HTERT RPE-1 (cell line): Measurements from ENCODE around the gene MAP2K5.

Experiments
- in situ Hi-C: fragments of 300-500 bp; cut with MboI; formaldehyde crosslinking; loops from 4 replicates; pipeline ENCODE4 v1.14.3; 2020; ENCODE audit warnings: low sequenced_read_pairs

MAP2K5 gene

GRCh38 chr15:67717776-67718175 lies 175.3 kb downstream of the MAP2K5 start:
- in situ Hi-C loops = no loop called here

GRCh38 chr15:67719330-67719959 lies 176.9 kb downstream of the MAP2K5 start:
- in situ Hi-C loops = no loop called here

- in situ Hi-C loops = no loop called here
Observed at GRCh38 chr15:67720556-67721175, 178.2 kb downstream of the MAP2K5 start.

GRCh38 chr15:67722030-67722817 lies 179.7 kb downstream of the MAP2K5 start:
- in situ Hi-C loops = no loop called here

GRCh38 chr15:67723294-67724024 lies 181.0 kb downstream of the MAP2K5 start:
- in situ Hi-C loops = no loop called here

- in situ Hi-C loops = no loop called here
Observed at GRCh38 chr15:67724691-67725375, 182.3 kb downstream of the MAP2K5 start.

- in situ Hi-C loops = no loop called here
Observed at GRCh38 chr15:67730135-67730534, 187.6 kb downstream of the MAP2K5 start.

GRCh38 chr15:67731112-67731721 lies 188.7 kb downstream of the MAP2K5 start:
- in situ Hi-C loops = no loop called here

GRCh38 chr15:67732164-67732563 lies 189.7 kb downstream of the MAP2K5 start:
- in situ Hi-C loops = no loop called here

GRCh38 chr15:67732671-67733374 lies 190.3 kb downstream of the MAP2K5 start:
- in situ Hi-C loops = no loop called here

GRCh38 chr15:67735896-67736295 lies 193.4 kb downstream of the MAP2K5 start:
- in situ Hi-C loops = no loop called here

- in situ Hi-C loops = no loop called here
Observed at GRCh38 chr15:67736810-67737209, 194.3 kb downstream of the MAP2K5 start.

GRCh38 chr15:67738056-67738455 lies 195.6 kb downstream of the MAP2K5 start:
- in situ Hi-C loops = no loop called here

GRCh38 chr15:67740405-67740804 lies 197.9 kb downstream of the MAP2K5 start:
- in situ Hi-C loops = no loop called here

- in situ Hi-C loops = no loop called here
Observed at GRCh38 chr15:67741308-67741707, 198.8 kb downstream of the MAP2K5 start.

- in situ Hi-C loops = no loop called here
Observed at GRCh38 chr15:67743558-67743957, 201.1 kb downstream of the MAP2K5 start.

- in situ Hi-C loops = no loop called here
Observed at GRCh38 chr15:67744331-67745072, 202.0 kb downstream of the MAP2K5 start.

GRCh38 chr15:67745073-67746006 lies 202.8 kb downstream of the MAP2K5 start:
- in situ Hi-C loops = no loop called here
